Endothelial cell of umbilical vein (primary cell): Measurements from ENCODE around the gene CEP170. TPM values are rescaled to one million over a fixed set of nuclear protein-coding genes. Genes with fewer than 3 reads are reported as not detected.

Experiments
- BruUV-seq: library from RNA; stranded (reverse); fragments of 400-500 nt; replicated peaks from 2 replicates; lab custom pipeline; 2021; lab: Mats Ljungman, UMichigan
- CTCF ChIA-PET: fragments of 300-600, 350-600 bp; sonication (Branson Sonifier 250); formaldehyde crosslinking; loops from one replicate; lab custom pipeline; 2021; ENCODE audit warnings: antibody characterized with exemption, inconsistent platforms; lab: Charles Lee
- POLR2A ChIA-PET: fragments of 300-600, 350-600 bp; sonication (Branson Sonifier 250); formaldehyde crosslinking; loops from one replicate; lab custom pipeline; 2021; ENCODE audit warnings: antibody characterized with exemption, inconsistent platforms; lab: Charles Lee
- DNase-seq: peaks from one replicate; pipeline ENCODE4 v3.0.0-alpha.2; 2011; ENCODE audit warnings: low read depth, low spot score
- FAIRE-seq: peaks from 2 replicates; lab custom pipeline; 2011; peaks lifted over from hg19 to GRCh38; lab: Jason Lieb, UNC
- H2AFZ ChIP-seq: 2 replicates; pipeline ENCODE4 v1.6.0; 2012; ENCODE audit warnings: low read depth, low read length, control low read depth, inconsistent platforms
- H3K27ac ChIP-seq: 2 replicates; pipeline ENCODE4 v1.5.1; 2011; ENCODE audit warnings: low read depth, mild to moderate bottlenecking, control low read depth, low read length, moderate library complexity; ENCODE audit not compliant: insufficient read depth
- H3K27me3 ChIP-seq, 2 experiments: 2 replicates each; pipeline versions ENCODE4 v1.6.0 to v1.6.1; 2011; ENCODE audit warnings: low read length in 2 of 2, mixed read lengths in 1 of 2; ENCODE audit not compliant: control insufficient read depth in 2 of 2, insufficient read depth in 2 of 2
- H3K36me3 ChIP-seq, 2 experiments: 2 replicates in 1 of 2; 3 replicates in 1 of 2; pipeline ENCODE4 v1.5.1; 2011; ENCODE audit warnings: low read length in 2 of 2, mild to moderate bottlenecking in 1 of 2, moderate library complexity in 1 of 2; ENCODE audit not compliant: control insufficient read depth in 2 of 2, insufficient read depth in 2 of 2; ENCODE audit errors: extremely low read depth in 1 of 2
- H3K4me1 ChIP-seq: 3 replicates; pipeline ENCODE4 v1.5.1; 2011; ENCODE audit warnings: mild to moderate bottlenecking, low read length; ENCODE audit not compliant: control insufficient read depth, insufficient read depth; ENCODE audit errors: extremely low read depth
- H3K4me2 ChIP-seq: 2 replicates; pipeline ENCODE4 v1.6.1; 2011; ENCODE audit warnings: low read length, control low read depth, mixed read lengths; ENCODE audit not compliant: insufficient read depth
- H3K4me3 ChIP-seq, 3 experiments: fragments of 200-600 bp in 1 of 3; sonication (generic), shearing (Covaris generic) in 1 of 3; replicated peaks in 1 of 3; 2 replicates each; pipeline ENCODE4 v1.5.1; 2011 to 2016; ENCODE audit warnings: control low read depth in 3 of 3, low read length in 3 of 3, mild to moderate bottlenecking in 2 of 3, inconsistent platforms in 1 of 3, low read depth in 1 of 3, moderate library complexity in 1 of 3; ENCODE audit not compliant: insufficient read depth in 1 of 3
- H3K79me2 ChIP-seq: 2 replicates; pipeline ENCODE4 v1.6.0; 2012; ENCODE audit warnings: low read length, inconsistent platforms; ENCODE audit not compliant: control insufficient read depth, insufficient read depth
- H3K9ac ChIP-seq: replicated peaks from 2 replicates; pipeline ENCODE3; 2011; ENCODE audit warnings: low read length, control low read depth; ENCODE audit not compliant: insufficient read depth; ENCODE audit errors: extremely low read depth
- H3K9me1 ChIP-seq: replicated peaks from 3 replicates; pipeline ENCODE4 v1.6.0; 2011; ENCODE audit warnings: mild to moderate bottlenecking, low read length; ENCODE audit not compliant: control insufficient read depth, insufficient read depth; ENCODE audit errors: extremely low read depth
- H3K9me3 ChIP-seq: replicated peaks from 2 replicates; pipeline ENCODE4 v1.5.1; 2012; ENCODE audit warnings: low read length, inconsistent platforms; ENCODE audit not compliant: control insufficient read depth, insufficient read depth
- H4K20me1 ChIP-seq: replicated peaks from 2 replicates; pipeline ENCODE3; 2011; ENCODE audit warnings: mild to moderate bottlenecking, low read length; ENCODE audit not compliant: control insufficient read depth, insufficient read depth; ENCODE audit errors: extremely low read depth
- EZH2 ChIP-seq: IDR thresholded peaks from 2 replicates; pipeline ENCODE4 v1.6.1; 2012; ENCODE audit warnings: borderline replicate concordance, low read depth, mild to moderate bottlenecking, moderate library complexity, low read length, inconsistent platforms; ENCODE audit not compliant: severe bottlenecking
- FOS ChIP-seq: IDR thresholded peaks from 2 replicates; pipeline ENCODE4 v1.6.1; 2011; ENCODE audit warnings: mild to moderate bottlenecking, low read length, moderate library complexity, borderline replicate concordance; ENCODE audit not compliant: insufficient read depth
- GATA2 ChIP-seq: IDR thresholded peaks from 2 replicates; pipeline ENCODE4 v1.7.0; 2011; ENCODE audit warnings: low read depth, mild to moderate bottlenecking, moderate library complexity, mixed read lengths, low read length; ENCODE audit not compliant: insufficient read length, insufficient read depth
- JUN ChIP-seq: IDR thresholded peaks from 2 replicates; pipeline ENCODE4 v1.6.1; 2011; ENCODE audit warnings: borderline replicate concordance, low read depth; ENCODE audit not compliant: insufficient read length, insufficient read depth
- MYC ChIP-seq: IDR thresholded peaks from one replicate; pipeline ENCODE4 v1.6.1; 2011; ENCODE audit warnings: mild to moderate bottlenecking, low read depth, low read length
- POLR2A ChIP-seq: IDR thresholded peaks from 2 replicates; pipeline ENCODE4 v1.6.1; 2012; ENCODE audit warnings: low read depth, mild to moderate bottlenecking, control low read depth, low read length
- POLR2AphosphoS5 ChIP-seq: IDR thresholded peaks from 2 replicates; pipeline ENCODE4 v1.6.1; 2012; ENCODE audit warnings: low read depth, mild to moderate bottlenecking, control low read depth, low read length, moderate library complexity; ENCODE audit not compliant: insufficient read depth
- dilution Hi-C: fragments of 300-500 bp; cut with MboI; formaldehyde crosslinking; loops from one replicate; pipeline ENCODE4 v1.15.0; 2019; ENCODE audit warnings: low sequenced_read_pairs; ENCODE audit not compliant: extremely low pct_ligation_motif_present
- intact Hi-C: fragments of 100-400 bp; cut with micrococcal nuclease; formaldehyde crosslinking; loops from one replicate; pipeline ENCODE4 v1.10.0; 2022
- polyA plus RNA-seq, 4 experiments: library from polyadenylated mRNA; depleted of rRNA in 3 of 4; stranded (reverse) in 3 of 4; unstranded in 1 of 4; fragments of >200 nt; gene quantifications; 2 replicates each; pipeline versions ENCODE4 v1.2.1 to v1.2.3, GENCODE V29; 2011 to 2012; ENCODE audit warnings: missing spikeins in 1 of 4
- total RNA-seq: library from RNA; stranded (reverse); gene quantifications from 2 replicates; pipeline ENCODE4 v1.2.3, GENCODE V29; 2021
- TF ChIP-seq, protein P1 (sequence below), 2 donors: IDR thresholded peaks; 1 replicate in 1 of 2; 2 replicates in 1 of 2; pipeline ENCODE4 v1.5.1; 2011; ENCODE audit warnings: low read length in 2 of 2, mild to moderate bottlenecking in 2 of 2, moderate library complexity in 2 of 2, control low read depth in 1 of 2, inconsistent platforms in 1 of 2, low read depth in 1 of 2; ENCODE audit not compliant: insufficient read depth in 1 of 2; ENCODE audit errors: extremely low read depth in 1 of 2
- TF ChIP-seq, protein P2 (sequence below): IDR thresholded peaks from 2 replicates; pipeline ENCODE4 v1.6.1; 2011; ENCODE audit not compliant: insufficient read depth, insufficient read length

The CEP170 gene
- total and polyA plus RNA-seq, 2 donors (not counting 3 experiments of a cell fraction or from before 2014, with no cell fraction given) = 49.6 to 225 TPM

DNA sequence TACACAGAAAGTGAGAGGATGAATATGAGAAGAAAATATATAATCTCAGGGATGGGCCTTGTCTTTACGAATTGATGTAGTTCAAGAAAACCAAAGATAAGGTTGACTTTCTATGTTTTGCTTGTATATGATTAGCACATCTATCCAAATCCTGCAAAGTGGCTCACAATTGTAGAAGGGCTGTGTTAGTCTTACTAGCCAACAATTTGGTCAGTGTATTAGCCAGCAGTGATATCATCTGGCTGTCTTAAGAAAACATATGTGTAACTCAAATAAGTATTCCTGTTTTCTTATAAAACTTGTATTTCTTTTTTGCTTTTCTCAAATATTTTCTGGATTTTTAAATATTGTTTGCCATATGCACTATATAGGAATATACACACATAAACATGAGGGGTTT is 6.3 kb upstream of the CEP170 start:
- Histone ChIP-seq H2AFZ (no peak overlapping the region), H3K4me3 (no peak overlapping the region), H3K9ac (no peak overlapping the region), H3K79me2 (peaks cover 72% of the 10 kb centered on the region), H3K36me3 (no peaks in the 10 kb centered on the region), H3K9me3 (no peaks in the 10 kb centered on the region), H3K27me3 (no peaks in the 10 kb centered on the region), H3K4me1 (peaks cover 51% of the 10 kb centered on the region), H4K20me1 (no peaks in the 10 kb centered on the region), H3K9me1 (no peaks in the 10 kb centered on the region), H3K27ac (no peak overlapping the region), H3K4me2 (no peak overlapping the region)
- no peak for FAIRE-seq
- TF ChIP-seq GATA2 (no peak), FOS (no peak), JUN (no peak), POLR2AphosphoS5 (no peak), EZH2 (no peak), POLR2A (no peak), MYC (no peak)
- TF ChIP-seq, protein P1, sequence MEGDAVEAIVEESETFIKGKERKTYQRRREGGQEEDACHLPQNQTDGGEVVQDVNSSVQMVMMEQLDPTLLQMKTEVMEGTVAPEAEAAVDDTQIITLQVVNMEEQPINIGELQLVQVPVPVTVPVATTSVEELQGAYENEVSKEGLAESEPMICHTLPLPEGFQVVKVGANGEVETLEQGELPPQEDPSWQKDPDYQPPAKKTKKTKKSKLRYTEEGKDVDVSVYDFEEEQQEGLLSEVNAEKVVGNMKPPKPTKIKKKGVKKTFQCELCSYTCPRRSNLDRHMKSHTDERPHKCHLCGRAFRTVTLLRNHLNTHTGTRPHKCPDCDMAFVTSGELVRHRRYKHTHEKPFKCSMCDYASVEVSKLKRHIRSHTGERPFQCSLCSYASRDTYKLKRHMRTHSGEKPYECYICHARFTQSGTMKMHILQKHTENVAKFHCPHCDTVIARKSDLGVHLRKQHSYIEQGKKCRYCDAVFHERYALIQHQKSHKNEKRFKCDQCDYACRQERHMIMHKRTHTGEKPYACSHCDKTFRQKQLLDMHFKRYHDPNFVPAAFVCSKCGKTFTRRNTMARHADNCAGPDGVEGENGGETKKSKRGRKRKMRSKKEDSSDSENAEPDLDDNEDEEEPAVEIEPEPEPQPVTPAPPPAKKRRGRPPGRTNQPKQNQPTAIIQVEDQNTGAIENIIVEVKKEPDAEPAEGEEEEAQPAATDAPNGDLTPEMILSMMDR (IDR thresholded peaks at IDR 0.05; ENCODE audit: extremely low read depth in 1 of 2, insufficient read depth in 1 of 2, low read depth in 1 of 2, low read length in 2 of 2) = no peak
- TF ChIP-seq, protein P2, sequence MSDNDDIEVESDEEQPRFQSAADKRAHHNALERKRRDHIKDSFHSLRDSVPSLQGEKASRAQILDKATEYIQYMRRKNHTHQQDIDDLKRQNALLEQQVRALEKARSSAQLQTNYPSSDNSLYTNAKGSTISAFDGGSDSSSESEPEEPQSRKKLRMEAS = no peak
- no TSS peak for BruUV-seq
- peak; percentile 25 for DNase-seq
- dilution Hi-C loops (no loop called here), intact Hi-C loops (no loop called here)
- CTCF ChIA-PET = interaction anchor here (0.6 kb wide), 1 partner anchor 19 kb away, joined by 3 read pairs; no protein-coding TSS in a partner anchor
- POLR2A ChIA-PET = no interaction called here
